ENCODE data around the gene DNMT1.

DNMT1 gene

DNA sequence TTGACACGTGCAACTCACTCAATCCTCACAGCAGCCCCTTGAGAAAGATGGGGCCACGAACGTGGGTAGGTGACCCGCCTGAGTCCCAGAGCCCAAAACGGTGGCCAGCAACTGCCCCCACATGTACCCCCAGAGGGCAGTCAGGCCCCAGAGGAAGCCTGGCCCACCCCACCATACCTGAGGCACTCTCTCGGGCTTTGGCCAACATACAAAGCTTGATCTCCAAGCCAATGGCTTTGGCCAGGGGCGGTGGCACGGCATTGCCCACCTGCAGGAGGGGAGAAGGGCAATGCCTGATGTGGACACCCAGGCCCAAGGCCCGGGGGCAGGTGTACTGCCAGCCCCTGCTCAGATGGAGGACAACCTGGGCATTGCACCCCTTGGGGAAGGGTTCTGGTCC, 60.7 kb downstream of the DNMT1 start:
- no peak for DNase-seq (ENCODE audit: insufficient read length, low spot score)
- no peak for FAIRE-seq
- TF ChIP-seq POLR2A (IDR thresholded peaks at IDR 0.05; ENCODE audit: low read depth, low read length): no peak

DNA sequence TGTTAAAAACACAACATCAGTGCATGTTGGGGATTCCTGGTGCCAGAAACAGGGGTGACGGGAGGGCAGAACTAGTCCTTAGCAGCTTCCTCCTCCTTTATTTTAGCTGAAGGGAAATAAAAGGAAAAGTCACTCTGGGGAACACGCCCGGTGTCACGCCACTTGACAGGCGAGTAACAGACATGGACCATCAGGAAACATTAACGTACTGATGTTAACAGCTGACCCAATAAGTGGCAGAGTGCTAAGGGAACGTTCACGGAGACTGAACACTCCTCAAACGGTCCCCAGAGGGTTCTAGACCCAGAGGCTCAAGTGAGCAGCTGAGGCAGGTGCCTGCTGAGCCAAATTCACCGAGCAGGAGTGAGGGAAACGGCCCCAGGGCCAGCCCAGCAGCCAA, 61.2 kb downstream of the DNMT1 start:
- no peak for TF ChIP-seq POLR2A (IDR thresholded peaks at IDR 0.05; ENCODE audit: low read depth, low read length)
- FAIRE-seq (no peak), DNase-seq (ENCODE audit: insufficient read length, low spot score) (no peak)

DNA sequence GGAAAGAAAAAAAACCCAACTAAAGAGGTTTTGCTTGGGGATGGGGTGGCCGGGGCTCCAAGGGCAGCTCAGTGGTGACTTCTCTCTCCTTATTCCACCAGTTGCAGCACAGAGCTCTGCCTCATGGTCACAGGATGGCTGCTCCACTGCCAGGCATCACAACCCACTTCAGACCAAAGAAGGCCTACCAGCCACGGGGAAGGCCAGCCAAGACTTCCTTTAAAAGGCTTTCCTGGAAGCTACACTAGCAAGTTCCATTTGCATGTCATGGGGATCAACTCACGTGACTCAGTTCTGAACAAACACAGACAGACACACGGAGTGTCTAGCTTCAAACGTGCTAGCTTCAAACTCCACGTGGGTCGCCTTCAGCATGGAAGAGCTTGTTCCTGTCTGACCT, 61.8 kb downstream of the DNMT1 start:
- TF ChIP-seq POLR2A (IDR thresholded peaks at IDR 0.05; ENCODE audit: low read depth, low read length): no peak
- DNase-seq (ENCODE audit: insufficient read length, low spot score) (no peak), FAIRE-seq (no peak)

DNA sequence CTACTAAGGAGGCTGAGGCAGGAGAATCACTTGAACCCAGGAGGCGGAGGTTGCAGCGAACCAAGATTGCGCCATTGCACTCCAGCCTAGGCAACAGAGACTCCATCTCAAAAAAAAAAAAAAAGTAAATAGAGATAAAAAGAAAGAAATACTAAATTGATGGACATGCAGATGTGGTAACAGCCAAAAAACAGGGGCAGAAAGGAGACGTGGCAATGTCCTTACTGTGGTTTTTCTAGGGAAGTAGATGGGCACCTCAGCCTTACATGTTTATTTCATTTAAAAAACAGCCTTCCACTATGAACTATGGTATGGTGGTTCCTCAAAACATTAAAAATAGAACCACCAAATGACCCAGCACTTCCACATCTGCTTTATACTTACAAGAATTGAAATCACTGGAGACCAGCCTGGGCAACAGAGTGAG, 68.5 kb downstream of the DNMT1 start:
- DNase-seq (ENCODE audit: insufficient read length, low spot score): no peak
- no peak for FAIRE-seq
- TF ChIP-seq POLR2A (IDR thresholded peaks at IDR 0.05; ENCODE audit: low read depth, low read length): no peak

DNA sequence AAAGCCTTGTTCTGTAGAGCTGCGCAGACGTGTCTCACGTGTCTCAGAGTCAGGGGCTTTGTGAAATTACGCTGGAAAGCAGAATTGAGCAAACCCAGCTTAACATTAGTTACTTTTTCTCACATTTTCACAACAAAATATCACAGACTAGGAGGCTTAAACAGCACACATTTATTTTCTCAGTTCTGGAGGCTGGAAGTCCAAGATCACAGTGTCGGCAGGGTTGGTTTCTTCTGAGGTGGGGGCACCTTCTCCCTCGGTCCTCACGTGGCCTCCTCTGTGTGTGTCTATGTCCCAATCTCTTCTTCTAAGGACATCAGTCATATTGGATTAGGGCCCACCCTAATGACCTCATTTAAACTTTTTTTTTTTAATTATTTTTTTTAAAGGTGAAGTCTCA, 70.3 kb downstream of the DNMT1 start:
- no peak for TF ChIP-seq POLR2A (IDR thresholded peaks at IDR 0.05; ENCODE audit: low read depth, low read length)
- FAIRE-seq: no peak
- DNase-seq (ENCODE audit: insufficient read length, low spot score): no peak

DNA sequence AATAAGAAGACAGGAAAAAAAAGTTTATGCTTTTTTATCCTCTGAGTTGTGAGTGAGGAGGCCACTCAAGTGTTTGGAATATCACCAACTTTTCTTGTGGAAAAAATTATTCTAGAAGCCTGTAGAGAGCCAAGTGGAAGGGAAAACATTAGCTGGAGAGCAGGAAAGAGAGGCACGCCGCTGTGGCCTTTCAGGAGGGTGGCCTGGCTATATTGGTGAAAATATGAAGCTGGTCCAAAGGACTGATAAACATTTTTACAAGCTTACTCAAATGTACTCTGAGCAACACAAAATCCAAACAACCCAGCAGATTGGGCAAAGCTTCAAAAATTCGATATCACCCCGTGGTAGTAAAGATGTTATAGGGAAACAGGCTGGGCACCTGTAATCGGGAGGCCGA, 72.7 kb downstream of the DNMT1 start:
- TF ChIP-seq POLR2A (IDR thresholded peaks at IDR 0.05; ENCODE audit: low read depth, low read length): no peak
- DNase-seq (ENCODE audit: insufficient read length, low spot score): no peak
- FAIRE-seq: no peak

DNA sequence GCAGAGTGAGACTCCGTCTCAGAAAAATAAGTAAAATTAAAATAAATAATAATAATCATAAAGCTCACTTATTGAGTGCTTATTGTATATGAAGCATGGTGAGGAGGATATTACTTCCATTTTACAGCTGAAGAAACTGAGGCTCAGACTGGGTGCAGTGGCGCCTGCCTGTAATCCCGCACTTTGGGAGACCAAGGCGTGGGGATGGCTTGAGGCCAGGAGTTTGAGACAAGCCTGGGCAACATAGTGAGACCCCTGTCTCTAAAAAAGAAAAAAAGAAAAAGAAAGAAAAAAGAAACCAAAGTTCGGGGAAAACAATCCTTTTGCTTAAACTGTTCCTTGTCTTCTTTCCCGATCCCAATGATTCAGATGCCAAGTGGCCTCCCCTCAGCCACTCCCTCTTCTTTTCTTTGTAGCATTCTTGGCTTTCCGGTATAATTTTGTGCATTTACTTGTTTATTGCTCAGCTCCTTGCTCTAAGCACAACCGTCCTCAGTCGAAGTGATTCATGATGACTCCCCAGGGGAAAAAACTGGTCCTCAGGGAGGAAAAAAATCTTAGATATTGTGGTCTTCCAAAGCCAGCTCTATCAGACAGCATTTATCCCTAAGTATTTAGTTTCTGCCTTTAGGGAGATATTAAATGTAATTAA, 74.1 kb downstream of the DNMT1 start:
- no peak for TF ChIP-seq POLR2A (IDR thresholded peaks at IDR 0.05; ENCODE audit: low read depth, low read length)
- peak; percentile 52 for FAIRE-seq
- peak; percentile 59 for DNase-seq (ENCODE audit: insufficient read length, low spot score)

DNA sequence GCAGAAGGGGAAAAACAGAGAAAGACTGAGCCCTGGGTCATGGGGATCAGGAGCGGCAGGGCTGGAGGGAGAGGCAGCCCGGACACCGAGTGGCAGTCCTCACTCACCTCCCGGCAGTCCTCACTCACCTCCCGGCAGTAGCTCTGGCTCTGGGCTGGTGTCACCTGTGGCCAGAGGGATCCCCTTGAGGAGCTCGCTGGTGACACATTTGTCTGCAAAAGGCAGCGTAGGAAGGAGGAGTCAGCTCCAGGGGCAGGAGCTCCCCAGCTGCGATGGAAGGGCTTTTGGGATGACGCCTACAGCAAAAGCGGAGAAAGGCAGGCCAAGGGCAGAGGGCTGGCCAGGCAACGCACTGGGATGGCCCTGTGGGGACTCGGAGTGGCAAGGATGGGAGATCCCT, 75.8 kb downstream of the DNMT1 start:
- DNase-seq (ENCODE audit: insufficient read length, low spot score) (no peak), FAIRE-seq (no peak)
- no peak for TF ChIP-seq POLR2A (IDR thresholded peaks at IDR 0.05; ENCODE audit: low read depth, low read length)

DNA sequence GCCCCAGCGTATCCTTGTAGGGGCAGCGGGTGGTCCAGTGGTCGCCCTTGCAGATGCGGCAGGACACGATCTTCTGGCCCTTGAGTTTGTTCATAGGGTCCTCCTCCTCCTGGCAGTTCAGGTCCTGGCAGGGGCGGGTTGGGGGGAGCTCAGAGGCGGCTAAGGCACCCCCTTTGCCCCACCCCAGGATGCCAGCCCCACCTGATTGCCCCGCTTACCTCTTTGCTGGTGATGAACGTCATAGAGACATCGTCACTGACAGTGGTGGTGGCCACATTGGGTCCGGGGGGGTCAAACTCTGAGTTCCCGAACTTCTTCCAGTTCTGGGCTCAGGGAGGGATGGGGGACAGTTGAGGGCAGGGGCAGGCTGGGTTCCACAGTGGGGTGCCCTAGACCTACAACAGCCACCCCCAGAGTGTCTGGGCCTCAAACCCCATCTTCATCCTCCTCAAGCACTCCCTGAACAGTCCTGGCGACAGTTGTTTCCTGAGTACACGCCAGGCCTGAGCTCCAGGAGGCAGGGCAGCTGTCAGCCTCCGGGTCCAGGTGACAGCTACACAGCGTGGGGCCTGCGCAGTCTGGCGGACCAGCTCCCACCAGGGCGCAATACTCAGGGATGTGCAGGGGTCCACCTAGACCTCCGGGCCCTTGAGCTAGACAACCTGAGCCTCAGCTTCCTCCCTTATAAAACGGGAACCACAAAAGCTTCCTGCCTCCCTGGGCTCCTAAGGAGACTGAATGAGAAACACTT, 77.7 kb downstream of the DNMT1 start:
- TF ChIP-seq POLR2A (IDR thresholded peaks at IDR 0.05; ENCODE audit: low read depth, low read length): no peak
- FAIRE-seq: no peak
- DNase-seq (ENCODE audit: insufficient read length, low spot score): no peak

DNA sequence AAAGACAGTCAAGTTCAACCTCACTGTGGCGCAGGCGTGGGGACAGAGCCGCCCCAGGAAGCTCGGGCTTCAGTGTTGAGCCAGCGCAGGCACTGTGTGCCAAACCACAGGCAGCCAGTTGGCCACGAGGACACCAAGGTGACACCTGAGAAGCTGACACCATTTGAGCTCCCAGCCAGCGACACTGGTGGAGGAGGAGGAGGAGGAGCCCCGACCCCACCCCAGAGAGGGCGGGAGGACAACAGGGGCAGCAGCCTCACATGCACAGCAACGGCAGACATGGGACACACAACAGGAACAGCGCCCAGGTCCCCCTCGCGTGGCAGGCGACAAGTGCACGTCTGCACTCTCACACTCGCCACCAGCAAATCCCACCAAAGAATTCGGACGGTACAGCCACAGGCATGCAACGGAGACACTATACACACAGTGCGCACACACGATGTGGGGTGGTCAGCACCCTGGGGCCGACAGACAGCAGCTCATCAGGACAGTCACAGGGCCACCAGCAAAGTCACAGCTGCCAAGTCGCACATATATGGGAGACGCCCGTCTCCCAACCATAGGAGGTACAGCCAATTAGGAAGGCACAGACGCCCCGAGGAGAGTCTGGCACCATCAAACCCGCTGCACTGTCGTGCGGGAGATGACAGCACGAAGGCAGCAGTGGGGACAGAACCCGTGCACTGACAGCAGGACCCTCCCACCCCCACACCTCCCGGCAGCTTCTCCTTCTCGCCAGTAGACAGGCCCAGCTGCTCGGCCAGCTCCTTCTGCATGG, 78.5 kb downstream of the DNMT1 start:
- no peak for FAIRE-seq
- DNase-seq (ENCODE audit: insufficient read length, low spot score): no peak
- no peak for TF ChIP-seq POLR2A (IDR thresholded peaks at IDR 0.05; ENCODE audit: low read depth, low read length)

DNA sequence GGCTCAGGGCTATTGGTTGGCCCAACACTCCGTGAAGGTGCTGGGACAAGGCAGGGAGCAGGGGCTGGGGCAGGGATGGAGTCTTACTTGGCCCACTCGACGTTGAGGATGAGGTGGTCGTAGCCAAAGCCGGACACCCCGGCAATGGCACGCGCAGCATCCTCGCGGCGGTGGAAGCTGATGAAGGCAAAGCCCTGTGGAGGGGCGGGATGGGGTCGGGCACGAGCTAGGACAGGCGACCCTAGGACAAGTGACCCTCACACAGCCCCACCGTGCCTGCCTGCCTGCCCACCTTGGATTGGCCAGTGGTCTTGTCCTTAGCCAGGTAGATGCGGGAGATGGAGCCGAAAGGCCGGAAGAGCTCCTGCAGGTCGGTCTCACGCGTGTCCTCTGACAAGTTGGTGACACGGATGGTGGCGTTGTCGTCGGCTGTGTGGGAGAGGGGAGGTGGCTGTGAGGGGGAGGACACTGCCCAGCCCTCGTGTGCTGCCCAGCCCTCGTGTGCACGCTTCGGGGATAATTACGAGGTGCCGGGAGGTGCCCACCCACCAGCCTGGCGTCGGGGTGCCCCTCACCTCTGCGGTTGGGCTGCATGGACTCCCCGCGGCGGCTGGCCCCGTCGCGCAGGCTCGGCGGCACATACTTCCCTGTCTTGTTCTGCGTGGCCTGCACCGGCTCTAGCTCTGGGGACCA, 79.2 kb downstream of the DNMT1 start:
- no peak for FAIRE-seq
- no peak for DNase-seq (ENCODE audit: insufficient read length, low spot score)
- no peak for TF ChIP-seq POLR2A (IDR thresholded peaks at IDR 0.05; ENCODE audit: low read depth, low read length)

DNA sequence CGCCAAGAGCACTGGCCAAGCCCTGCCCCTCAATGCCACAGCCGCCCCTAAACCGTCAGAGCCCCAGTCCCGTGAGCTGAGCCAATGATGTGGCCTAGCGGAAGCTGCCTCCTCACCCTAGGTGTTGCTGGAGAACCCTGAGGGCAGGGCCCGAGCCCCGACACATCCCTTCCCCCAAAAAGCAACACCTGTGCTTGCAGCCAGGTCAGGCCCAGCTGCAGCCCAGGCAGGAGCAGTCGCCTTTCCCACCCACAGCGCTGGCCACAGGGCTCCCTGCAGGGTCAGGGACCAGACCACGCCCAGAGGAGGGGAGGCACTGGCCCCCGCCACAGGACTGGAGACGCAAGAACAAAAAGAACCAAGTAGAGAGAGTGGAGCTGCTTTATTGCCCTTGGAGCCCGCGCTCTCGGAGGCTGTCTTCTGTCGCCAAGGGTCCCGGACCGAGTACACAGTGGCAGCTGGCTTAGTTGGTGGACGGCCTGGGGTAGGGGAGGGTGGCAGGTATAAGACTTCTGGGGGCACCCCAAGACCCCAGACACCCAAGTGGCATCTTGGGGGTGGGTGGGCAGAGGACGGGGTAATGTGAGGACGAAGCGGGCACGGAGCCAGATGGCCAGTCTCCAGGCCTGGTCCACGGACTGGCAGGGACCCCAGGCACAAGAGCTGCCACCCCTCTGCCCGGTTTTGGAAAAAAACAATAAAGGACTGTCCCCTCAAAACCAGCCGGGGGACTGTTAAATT, 79.9 kb downstream of the DNMT1 start:
- peak; percentile 17; the same call in 1 of the 2 replicates for TF ChIP-seq POLR2A (IDR thresholded peaks at IDR 0.05; ENCODE audit: low read depth, low read length)
- DNase-seq (ENCODE audit: insufficient read length, low spot score) (no peak), FAIRE-seq (no peak)

DNA sequence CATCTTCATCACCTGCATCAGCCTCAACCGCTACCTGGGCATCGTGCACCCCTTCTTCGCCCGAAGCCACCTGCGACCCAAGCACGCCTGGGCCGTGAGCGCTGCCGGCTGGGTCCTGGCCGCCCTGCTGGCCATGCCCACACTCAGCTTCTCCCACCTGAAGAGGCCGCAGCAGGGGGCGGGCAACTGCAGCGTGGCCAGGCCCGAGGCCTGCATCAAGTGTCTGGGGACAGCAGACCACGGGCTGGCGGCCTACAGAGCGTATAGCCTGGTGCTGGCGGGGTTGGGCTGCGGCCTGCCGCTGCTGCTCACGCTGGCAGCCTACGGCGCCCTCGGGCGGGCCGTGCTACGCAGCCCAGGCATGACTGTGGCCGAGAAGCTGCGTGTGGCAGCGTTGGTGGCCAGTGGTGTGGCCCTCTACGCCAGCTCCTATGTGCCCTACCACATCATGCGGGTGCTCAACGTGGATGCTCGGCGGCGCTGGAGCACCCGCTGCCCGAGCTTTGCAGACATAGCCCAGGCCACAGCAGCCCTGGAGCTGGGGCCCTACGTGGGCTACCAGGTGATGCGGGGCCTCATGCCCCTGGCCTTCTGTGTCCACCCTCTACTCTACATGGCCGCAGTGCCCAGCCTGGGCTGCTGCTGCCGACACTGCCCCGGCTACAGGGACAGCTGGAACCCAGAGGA, 80.6 kb downstream of the DNMT1 start:
- FAIRE-seq (no peak), DNase-seq (ENCODE audit: insufficient read length, low spot score) (no peak)
- TF ChIP-seq POLR2A (IDR thresholded peaks at IDR 0.05; ENCODE audit: low read depth, low read length): peak; percentile 20; the same call in 1 of the 2 replicates

All from H54 (cell line).